Measurements from ENCODE around the gene SRP9. TPM values are rescaled to one million over a fixed set of nuclear protein-coding genes. Genes with fewer than 3 reads are reported as not detected.

Gene SRP9
- total RNA-seq, 1 donor from 2014 or later: 120 TPM

GRCh38 chr1:225816643-225817538 lies 39.3 kb downstream of the SRP9 start:
- no peaks in the 10 kb centered on the region for H3K9me3 ChIP-seq
- intact Hi-C loops (cut with DNase I): no loop called here
- H3K4me3 ChIP-seq: peak overlapping the region; percentile 12 to 36
- H3K4me1 ChIP-seq: peaks cover 97% of the 10 kb centered on the region
- peak in 1 of 2 donors; percentile 91 for DNase-seq (ENCODE audit: extremely low spot score in 2 of 2)
- H3K27ac ChIP-seq: peak overlapping the region; percentile 96
- peaks cover 0 to 5% of the 10 kb centered on the region in 2 donors for H3K36me3 ChIP-seq
- TF ChIP-seq CTCF (IDR thresholded peaks at IDR 0.05): no peak
- no peak for TF ChIP-seq POLR2AphosphoS5 (IDR thresholded peaks at IDR 0.05; ENCODE audit: insufficient read depth in 1 of 2, low read depth in 1 of 2)
- no peak for TF ChIP-seq POLR2A (IDR thresholded peaks at IDR 0.05)
- no peaks in the 10 kb centered on the region for H3K27me3 ChIP-seq

- Histone ChIP-seq H3K27me3 (no peaks in the 10 kb centered on the region), H3K36me3 (peaks cover 0 to 5% of the 10 kb centered on the region in 2 donors), H3K27ac (peak overlapping the region; percentile 96), H3K4me1 (peaks cover 97% of the 10 kb centered on the region), H3K4me3 (peak overlapping the region; percentile 12 to 36), H3K9me3 (no peaks in the 10 kb centered on the region)
- intact Hi-C loops (cut with DNase I): no loop called here
- TF ChIP-seq POLR2A (IDR thresholded peaks at IDR 0.05) (peak in 1 of 2 donors; percentile 3), CTCF (IDR thresholded peaks at IDR 0.05) (no peak), POLR2AphosphoS5 (IDR thresholded peaks at IDR 0.05; ENCODE audit: insufficient read depth in 1 of 2, low read depth in 1 of 2) (peak; percentile 78 to 95)
- DNase-seq (ENCODE audit: extremely low spot score in 2 of 2): peak in 1 of 2 donors; percentile 91
These were observed 40.0 kb downstream of the SRP9 start for GRCh38 chr1:225817611-225818061.

- intact Hi-C loops (cut with DNase I): no loop called here
These were observed 40.6 kb downstream of the SRP9 start for GRCh38 chr1:225818229-225818628.

GRCh38 chr1:225819346-225820192 lies 41.9 kb downstream of the SRP9 start:
- Histone ChIP-seq H3K36me3 (peaks cover 0 to 5% of the 10 kb centered on the region in 2 donors), H3K27ac (peak overlapping the region; percentile 96), H3K4me3 (no peak overlapping the region), H3K9me3 (no peaks in the 10 kb centered on the region), H3K4me1 (peaks cover 97% of the 10 kb centered on the region), H3K27me3 (no peaks in the 10 kb centered on the region)
- intact Hi-C loops (cut with DNase I): no loop called here
- TF ChIP-seq POLR2A (IDR thresholded peaks at IDR 0.05) (no peak), CTCF (IDR thresholded peaks at IDR 0.05) (no peak), POLR2AphosphoS5 (IDR thresholded peaks at IDR 0.05; ENCODE audit: insufficient read depth in 1 of 2, low read depth in 1 of 2) (no peak)
- DNase-seq (ENCODE audit: extremely low spot score in 2 of 2): peak in 1 of 2 donors; percentile 74

More at GRCh38 chr1:225818229-225818628, 40.6 kb downstream of the SRP9 start:
- peaks cover 97% of the 10 kb centered on the region for H3K4me1 ChIP-seq
- peak in 1 of 2 donors; percentile 80 for DNase-seq (ENCODE audit: extremely low spot score in 2 of 2)
- H3K4me3 ChIP-seq: no peak overlapping the region
- H3K27me3 ChIP-seq: no peaks in the 10 kb centered on the region
- peaks cover 0 to 5% of the 10 kb centered on the region in 2 donors for H3K36me3 ChIP-seq
- no peak for TF ChIP-seq POLR2A (IDR thresholded peaks at IDR 0.05)
- TF ChIP-seq CTCF (IDR thresholded peaks at IDR 0.05): no peak
- no peak for TF ChIP-seq POLR2AphosphoS5 (IDR thresholded peaks at IDR 0.05; ENCODE audit: insufficient read depth in 1 of 2, low read depth in 1 of 2)
- H3K9me3 ChIP-seq: no peaks in the 10 kb centered on the region
- H3K27ac ChIP-seq: peak overlapping the region; percentile 96
